ENCODE measurements around the gene SYT7. TPM values are rescaled to one million over a fixed set of nuclear protein-coding genes. Genes with fewer than 3 reads are reported as not detected.

SYT7 gene
- polyA plus RNA-seq, 3 donors: 3.6 to 5.6 (median 5.1) TPM

DNA sequence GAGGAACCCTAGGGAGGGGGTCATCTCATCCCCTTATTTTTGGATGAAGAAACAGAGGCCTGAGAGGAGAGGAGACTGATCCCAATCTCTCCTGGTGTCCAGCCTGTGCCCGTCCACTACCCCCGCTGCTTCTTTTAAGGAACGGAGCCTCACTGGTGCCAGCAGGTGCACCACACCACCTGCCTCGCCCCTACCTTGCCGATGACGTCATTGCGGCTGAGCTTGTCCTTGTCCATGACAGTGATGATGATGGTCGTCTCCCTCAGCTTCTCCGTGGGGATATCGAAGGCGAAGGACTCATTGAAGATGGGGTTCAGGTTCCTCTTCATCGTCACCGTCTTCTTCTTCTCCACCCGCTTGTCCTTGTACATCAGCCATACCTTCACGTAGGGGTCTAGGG is 58.0 kb downstream of the SYT7 start:
- no peak for DNase-seq (ENCODE audit: low read depth in 3 of 3, low spot score in 2 of 3)

DNA sequence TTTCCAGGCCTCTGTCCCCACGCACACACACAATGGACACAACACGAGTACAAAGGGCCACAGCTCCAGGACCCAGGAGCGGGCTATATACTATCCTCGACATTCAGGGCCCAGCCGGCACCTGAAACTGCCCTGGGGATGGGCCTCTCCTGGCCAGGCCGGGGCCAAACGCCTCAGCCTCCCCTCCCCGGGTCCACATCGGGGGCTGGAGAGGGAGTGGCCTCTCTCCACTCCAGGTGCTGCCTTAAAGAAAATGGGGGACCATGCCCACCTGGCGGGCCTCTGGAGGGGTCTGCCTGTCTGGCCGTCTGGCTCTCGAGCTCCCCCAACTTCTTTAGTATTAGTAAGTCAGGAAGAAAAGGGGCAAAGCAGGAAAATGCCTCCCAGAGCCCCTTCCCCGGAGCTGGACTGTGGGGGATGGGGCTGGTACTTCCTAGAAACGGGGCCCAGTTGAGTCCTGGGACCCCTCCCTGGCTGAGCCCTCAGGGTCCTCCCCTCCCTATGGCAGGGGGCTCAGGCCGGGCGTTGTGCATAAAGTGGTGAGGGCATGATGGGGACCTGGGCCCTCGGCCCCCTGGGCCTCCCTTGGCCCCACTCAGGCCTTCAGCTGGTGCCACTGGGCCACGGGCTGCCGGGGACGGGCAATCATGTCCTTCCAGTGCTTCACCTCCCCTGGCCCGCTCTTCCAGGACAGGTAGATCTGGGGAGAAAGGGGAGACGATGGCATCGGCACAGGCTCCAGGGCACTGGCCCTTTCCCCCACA is 62.7 kb downstream of the SYT7 start:
- no peak for DNase-seq (ENCODE audit: low read depth in 3 of 3, low spot score in 2 of 3)

DNA sequence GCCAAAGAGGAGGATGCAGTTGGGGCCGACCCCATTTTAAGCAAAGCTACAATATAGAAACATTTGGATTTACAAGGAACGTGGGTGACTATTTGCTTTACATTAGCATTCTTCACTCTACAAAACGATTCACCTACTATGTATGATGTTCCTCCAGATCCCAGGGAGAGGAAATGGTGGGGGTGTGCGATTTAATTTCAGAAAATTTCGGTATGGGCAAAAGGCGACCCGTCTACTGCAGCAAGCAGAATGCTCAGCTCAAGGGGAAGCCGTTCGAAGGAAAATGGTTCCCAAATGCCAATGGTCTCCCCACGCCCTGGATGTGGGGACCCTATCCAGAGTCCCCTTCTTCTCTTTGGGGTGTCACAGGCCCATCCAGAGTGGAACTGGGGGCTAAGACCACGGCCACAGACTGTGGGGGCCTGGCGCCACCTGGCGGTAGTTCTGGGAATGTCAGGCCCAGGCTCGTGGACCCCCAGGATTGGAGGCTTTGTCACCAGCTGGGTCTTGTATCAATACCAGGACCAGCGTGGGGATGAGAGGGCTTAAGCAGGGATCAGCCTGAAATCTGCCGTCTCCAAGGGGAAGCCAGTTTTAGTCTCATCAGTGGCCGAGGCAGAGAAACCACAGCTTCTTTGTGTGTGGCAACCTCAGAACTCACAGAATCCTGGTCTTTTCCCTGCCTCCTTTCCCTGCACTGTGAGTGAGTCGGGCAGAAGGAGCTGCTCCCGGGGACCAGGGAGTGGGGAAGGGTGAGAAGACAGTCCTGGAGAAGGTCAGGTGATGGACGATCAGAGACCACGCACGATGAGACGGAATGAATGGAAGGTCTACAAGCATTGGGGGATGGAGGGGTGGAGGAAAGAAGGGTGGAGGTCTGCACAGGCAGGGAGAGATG is 64.0 kb downstream of the SYT7 start:
- DNase-seq (ENCODE audit: low read depth in 3 of 3, low spot score in 2 of 3): no peak

DNA sequence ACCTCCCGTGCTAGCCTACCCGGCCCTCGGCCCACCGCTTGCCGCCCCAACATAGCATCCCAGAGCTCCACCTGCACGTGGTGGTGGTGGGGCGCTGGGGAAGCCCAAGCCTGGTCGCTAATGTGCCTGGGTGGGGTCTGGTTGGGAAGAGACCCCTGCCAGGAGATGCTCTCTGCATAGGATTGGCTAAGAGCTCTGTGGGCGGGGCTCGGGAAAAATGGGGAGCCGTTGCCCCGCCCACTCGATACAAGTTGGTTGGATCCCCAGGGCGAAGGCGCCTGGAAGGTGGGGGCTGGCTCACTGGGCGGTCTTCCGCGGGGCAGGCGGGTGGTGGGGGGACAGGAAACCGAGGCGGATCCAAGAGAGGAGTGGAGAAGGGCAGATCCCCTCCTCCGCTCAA is 64.7 kb downstream of the SYT7 start:
- DNase-seq (ENCODE audit: low read depth in 3 of 3, low spot score in 2 of 3): no peak

DNA sequence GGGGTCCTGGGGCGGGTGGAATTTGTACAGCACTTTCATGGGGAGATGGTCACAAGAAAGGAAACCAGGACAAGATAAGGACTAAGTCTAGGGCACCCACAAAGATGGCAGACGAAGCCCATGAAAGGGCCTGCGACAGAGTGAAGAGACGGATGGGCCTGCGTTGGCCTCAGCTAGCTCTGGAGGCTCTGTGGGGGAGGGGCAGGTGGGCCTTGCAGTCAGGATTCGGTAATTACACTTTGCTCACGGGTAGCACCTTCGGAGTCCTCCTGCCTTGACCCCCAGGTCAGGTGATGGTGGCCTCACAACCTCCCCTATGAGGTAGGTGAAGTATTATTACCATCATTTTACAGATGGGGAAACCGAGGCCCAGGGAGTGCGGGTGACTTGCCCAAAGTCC is 65.2 kb downstream of the SYT7 start:
- no peak for DNase-seq (ENCODE audit: low read depth in 3 of 3, low spot score in 2 of 3)

DNA sequence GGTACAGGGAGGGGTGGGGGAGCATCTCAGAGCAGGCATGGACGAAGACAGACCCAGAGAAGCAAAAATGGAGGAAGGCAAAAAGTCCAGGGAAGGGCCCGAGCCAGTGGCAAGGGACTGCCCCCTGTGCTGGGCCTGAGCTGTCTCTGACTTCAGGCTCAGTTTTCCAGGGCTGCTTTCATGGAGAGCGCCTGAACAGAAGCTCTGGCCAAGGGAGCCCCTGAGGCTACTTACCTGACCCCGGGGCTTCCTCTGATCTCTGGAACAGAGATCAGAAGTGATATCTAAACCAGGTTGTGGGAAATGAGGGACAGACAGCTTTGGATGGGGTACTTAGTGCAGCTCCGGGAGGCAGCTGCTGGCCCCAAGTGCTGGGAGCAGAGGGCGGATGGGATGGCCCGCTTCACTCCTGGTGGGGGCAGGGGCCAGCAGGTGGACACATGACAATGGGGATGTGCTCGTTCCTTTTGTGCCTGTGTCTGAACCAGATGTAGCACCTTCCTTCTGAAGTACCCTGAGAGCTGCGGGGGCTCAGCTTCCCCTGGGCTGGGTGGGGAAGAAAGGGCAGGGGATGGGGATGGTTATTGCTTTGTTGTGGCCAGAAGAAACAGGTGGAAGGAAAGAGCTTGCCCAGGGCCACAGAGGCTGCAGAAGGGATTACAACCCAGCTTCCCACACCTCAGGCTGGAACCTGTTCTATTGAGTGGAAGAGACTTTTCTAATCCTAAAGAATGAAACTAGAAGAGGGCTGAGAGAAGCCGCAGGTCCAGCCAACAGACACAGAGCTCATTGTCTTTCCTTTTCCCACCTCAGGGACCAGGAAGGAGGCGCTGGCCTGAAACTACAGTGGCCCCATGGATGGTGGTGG is 66.6 kb downstream of the SYT7 start:
- no peak for DNase-seq (ENCODE audit: low read depth in 3 of 3, low spot score in 2 of 3)

DNA sequence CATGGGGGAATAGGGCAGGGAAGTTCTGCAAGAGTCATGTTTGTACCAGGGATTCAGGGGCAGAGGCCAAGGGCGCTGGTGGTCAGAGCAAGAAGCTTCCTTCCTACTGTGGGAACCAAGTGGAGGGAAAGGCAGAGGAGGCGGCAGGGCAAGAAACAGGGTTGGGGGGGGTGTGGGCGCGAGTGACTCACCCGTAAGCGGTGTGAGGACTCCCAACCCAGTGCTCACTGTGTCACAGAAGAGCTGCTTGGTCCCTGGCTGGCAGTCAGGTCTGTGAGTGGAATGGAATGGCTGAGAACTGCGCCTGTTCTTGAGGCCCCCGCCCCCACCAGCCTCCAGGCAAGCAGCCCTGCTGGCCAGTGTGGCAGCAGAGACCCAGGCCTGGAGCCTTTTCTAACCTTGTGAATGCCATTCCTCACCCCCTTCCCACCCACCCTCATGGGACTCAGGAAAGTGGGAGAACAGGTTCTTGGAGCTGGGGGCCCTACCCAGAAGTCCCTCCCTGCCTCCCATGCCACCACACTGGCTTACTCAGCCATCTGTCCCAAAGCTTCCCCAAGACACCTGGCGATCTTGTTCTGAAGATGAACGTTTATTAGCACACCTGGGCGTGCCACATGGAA is 67.6 kb downstream of the SYT7 start:
- no peak for DNase-seq (ENCODE audit: low read depth in 3 of 3, low spot score in 2 of 3)

DNA sequence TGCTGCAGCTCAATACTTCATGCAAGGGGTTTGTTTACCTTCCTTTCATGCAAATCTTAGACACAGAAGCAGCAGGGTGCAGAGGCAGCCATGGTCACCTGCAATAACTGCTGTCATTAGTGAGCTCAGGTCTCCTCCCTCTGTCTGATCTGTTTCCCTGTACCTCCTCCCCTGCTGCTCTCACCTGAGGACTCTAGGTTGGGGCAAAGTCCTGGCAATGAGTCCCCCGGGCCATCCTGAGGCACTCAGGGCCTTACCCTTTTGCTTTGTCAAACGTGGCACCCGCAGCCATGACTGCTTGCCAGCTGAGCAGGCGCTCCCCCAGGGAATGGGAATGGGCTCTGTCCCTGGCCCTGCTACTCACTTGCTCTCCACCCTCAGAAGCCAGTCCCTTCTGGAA is 68.4 kb downstream of the SYT7 start:
- DNase-seq (ENCODE audit: low read depth in 3 of 3, low spot score in 2 of 3): no peak

DNA sequence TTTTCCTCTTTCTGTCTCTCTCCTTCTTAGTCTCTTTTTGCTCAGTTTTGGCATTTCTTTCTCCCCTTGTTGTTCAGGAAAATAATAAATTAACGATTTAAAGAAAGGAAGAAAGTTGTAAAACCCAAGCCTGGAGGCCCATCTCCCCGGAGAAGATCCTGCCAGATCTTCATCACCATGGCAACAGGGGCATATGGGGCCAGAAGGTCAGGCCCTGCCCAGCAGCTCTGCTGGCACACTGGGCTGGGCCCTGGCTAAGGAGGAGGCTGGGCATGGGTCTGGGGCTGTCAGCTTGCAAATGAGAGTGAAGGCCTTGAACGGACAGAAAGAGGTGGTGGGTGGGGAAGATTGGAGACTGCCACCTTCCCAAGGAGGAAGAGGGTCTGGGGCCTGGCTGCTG is 69.5 kb downstream of the SYT7 start:
- no peak for DNase-seq (ENCODE audit: low read depth in 3 of 3, low spot score in 2 of 3)

DNA sequence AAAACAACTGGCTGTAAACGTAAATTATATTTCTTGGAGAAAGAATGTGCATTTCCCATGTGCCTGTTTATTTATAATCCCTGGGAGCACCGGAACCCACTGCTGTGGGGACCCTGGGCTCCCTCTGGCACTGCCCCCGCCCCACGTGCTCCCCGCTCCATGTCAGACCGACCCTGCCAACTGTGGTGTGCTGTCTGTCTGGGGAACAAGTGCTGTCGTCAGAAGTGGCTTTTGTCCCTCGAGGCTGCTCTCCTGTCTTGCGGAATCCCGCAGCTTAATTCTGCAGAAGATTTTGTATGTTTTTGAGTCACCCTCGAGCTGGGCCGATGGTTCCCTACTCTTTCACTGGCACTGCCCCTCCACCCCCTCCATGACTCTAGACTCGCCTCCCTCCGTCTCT is 69.9 kb downstream of the SYT7 start:
- no peak for DNase-seq (ENCODE audit: low read depth in 3 of 3, low spot score in 2 of 3)

DNA sequence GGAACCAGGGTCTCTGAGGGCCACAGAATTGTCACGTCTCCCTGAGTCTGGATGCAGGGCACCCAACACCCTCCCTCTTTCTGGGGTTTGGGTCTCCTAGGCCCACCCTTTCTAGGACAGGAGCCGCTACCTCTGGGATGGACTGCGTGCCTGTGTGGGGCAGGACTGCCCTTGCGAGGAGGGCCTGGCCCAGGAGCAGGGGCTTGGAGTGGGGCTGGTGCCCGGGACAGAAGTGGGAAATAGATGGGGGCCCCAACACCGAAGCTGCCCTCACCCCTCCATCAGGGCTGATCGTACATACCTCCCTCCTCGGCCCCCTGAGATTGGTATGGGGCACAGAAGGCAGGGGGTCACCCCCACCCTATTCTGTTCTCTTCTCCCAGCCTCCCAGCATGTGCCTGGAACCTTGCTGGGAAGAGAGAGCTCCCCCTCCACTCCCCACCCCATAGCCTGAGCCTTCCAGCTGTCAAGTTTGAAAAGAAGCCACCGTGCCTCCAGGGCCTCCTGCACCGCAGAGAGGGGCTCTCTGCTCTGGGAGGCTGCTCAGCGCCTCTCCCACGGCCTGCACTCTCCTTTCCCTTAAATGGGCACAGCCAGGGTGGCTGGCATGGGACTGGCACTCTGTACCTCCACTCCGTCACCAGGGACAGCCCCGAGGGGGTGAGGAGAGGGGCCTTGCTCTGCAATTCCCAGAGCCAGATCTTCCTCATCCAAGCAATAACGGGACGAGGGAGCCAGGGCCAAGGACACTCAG is 70.5 kb downstream of the SYT7 start:
- DNase-seq (ENCODE audit: low read depth in 3 of 3, low spot score in 2 of 3): no peak

DNA sequence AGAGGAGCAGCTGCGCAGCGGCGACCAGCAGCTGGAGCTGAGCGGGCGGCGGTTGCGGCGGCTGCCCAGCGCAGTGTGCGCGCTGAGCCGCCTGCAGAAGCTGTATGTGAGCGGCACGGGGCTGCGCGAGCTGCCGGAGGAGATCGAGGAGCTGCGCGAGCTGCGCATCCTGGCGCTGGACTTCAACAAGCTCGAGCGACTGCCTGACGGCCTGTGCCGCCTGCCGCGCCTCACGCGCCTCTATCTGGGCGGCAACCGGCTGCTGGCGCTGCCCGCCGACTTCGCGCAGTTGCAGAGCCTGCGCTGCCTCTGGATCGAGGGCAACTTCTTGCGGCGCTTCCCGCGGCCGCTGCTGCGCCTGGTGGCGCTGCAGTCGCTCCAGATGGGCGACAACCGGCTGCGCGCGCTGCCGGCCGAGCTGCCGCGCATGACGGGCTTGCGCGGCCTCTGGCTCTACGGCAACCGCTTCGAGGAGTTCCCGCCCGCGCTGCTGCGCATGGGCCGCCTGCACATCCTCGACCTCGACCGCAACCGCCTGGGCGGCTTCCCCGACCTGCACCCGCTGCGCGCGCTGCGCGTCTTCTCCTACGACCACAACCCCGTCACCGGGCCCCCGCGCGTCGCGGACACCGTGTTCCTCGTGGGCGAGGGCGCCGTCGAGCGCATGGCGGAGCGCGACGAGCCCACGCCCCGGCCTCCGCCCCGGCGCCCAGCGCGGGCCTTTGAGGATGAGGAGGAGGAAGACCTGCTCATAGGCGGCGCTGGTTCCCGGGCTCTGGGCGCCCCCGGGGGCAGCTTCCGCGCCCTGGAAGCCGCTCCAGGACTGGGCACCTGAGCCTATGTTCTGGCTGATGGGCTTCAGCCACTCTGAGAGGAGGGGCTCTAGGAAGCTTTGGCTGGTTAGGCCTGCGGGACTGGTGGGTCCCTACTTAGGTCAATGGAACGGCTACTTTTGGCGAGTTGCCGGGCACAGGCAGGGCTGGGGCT is 71.5 kb downstream of the SYT7 start:
- peak in 1 of 3 donors; percentile 76 for DNase-seq (ENCODE audit: low read depth in 3 of 3, low spot score in 2 of 3)

DNA sequence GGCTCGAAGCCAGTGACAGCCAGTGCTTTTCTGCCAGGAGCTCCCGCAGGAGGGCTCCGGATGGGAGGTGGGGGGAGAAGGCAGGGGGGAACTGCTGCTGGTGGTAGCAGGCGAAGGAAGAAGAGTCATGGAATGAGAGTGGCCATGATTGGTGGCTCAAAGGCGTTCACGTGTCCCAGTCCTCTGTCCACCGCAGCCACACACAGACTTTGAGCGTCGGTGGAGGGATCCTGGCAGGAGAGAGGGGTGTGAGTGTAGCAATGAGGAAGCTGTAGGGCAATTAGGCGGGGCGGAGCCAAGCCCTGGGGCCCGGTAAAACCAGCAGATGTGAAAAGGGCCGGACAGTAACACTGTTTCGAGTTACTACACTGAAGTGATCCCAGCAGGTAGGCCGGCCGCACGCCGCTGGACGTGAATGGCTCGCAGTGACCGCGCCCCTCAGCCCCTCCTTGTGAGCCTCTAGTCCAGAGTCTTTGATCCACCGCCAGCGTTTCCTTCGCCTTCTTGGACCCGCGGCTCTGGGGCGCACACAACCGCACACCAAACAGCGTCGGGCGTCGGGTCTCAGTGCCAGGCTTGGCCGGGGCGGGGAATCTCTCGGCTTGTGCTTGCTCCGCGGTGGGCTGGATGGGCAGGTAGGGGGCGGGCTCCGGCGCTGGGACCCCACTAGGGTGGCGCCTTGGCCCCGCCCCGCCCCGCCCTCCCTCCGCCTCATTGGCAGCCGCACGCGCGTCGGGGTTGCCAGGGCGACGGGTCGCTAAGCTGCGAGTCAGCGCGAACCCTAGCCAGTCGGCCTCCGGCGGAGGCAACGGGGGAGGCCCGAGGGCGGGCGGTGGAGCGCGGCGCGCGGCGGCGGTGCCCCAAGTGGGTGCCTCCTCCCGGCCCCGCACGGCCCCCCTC is 72.7 kb downstream of the SYT7 start, which contains the start of gene LRRC10B:
Gene LRRC10B (plus strand): TSS at position 788 of the 900 bp plus-strand sequence. CDS start 250 bp downstream, outside the sequence.
- no peak for DNase-seq (ENCODE audit: low read depth in 3 of 3, low spot score in 2 of 3)

DNA sequence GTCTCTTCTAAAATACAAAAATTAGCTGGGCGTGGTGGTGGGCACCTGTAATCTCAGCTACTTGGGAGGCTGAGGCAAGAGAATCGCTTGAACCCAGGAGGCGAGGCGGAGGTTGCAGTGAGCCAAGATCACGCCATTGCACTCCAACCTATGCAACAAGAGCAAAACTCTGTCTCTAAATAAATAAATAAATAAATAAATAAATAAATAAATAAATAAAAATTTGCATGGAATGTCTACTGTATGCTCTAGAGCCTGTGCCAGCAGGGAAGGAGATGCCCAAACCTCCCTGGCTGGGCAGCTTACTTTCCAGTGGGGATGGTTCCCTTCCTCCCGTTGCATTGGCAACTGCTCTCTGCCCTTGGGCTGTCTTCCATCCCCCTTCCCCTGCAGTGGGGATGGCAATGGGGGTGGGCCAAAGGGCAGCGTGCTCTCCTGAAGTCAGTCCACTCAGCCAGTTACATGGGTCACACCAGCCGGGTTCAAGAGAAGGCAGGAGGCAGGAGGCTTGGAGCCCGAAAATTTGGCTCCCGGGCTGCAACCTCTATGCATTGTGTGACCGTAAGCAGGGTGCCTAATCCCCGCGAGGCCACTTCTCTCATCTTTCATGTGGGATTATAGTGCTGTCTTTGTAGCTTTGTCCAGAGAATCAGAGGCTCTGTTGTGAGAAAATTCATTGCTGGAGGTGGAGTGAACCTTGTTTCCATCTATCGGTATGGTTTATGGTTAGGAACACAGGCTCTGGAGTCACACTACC is 73.7 kb downstream of the SYT7 start:
- no peak for DNase-seq (ENCODE audit: low read depth in 3 of 3, low spot score in 2 of 3)

DNA sequence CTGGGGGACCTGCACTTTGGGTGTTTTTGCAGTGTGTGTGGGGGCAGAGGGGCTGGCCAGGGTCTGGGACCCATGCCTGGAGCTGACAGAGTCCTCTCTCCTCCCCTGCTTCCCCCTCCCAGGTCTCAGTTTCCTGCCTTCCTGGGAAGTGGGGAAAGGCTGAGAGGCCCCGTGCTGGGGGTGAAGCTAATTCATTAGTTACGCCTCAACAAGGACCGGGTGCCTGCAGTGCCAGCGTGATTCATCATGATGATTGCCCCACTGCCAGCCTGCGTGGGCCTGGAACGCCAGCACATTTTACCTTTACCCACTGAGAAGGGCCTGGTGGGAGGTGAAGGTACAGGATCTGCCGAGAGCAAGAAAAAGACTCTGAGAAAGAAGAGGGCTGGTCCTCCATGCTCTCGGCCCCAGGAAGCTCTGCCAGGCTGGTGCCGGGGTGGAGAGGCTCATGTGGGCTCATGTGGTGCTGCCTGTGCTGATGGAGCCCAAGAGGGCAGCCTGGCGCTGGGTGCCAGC is 75.2 kb downstream of the SYT7 start:
- DNase-seq (ENCODE audit: low read depth in 3 of 3, low spot score in 2 of 3): no peak

DNA sequence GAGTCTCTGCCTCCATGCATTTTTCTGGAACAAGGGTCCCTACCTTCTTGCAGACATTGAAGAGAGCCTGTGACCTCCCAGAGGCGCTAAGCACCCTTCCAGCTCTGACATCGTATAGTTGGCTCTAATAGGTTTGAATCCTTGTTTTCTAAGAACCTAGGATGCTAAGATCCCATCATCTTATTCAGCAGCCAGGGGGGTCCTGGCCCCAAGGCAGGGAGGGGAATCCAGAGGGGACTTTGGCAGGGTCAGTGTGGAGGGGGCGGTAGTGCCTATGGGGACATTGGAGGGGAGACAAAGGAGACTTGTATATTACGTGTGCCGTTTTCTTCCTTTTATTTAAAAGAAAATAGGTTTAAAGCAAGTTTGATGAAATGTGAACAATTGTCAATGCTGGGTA is 75.8 kb downstream of the SYT7 start:
- no peak for DNase-seq (ENCODE audit: low read depth in 3 of 3, low spot score in 2 of 3)
